ENCODE measurements around the gene AGAP1.

Gene AGAP1

GRCh38 chr2:236172255-236173035, 678.6 kb downstream of the AGAP1 start:
- no peak for DNase-seq (ENCODE audit: low read depth)

GRCh38 chr2:236173036-236173728, 679.3 kb downstream of the AGAP1 start:
- DNase-seq (ENCODE audit: low read depth): no peak

- no peak for DNase-seq (ENCODE audit: low read depth)
These were observed 680.1 kb downstream of the AGAP1 start for GRCh38 chr2:236173729-236174607.

- no peak for DNase-seq (ENCODE audit: low read depth)
These were observed 681.8 kb downstream of the AGAP1 start for GRCh38 chr2:236175548-236176150.

GRCh38 chr2:236176417-236176816, 682.6 kb downstream of the AGAP1 start:
- no peak for DNase-seq (ENCODE audit: low read depth)

GRCh38 chr2:236176951-236177350, 683.1 kb downstream of the AGAP1 start:
- no peak for DNase-seq (ENCODE audit: low read depth)

GRCh38 chr2:236177604-236177966, 683.7 kb downstream of the AGAP1 start:
- no peak for DNase-seq (ENCODE audit: low read depth)

- DNase-seq (ENCODE audit: low read depth): no peak
These were observed 684.4 kb downstream of the AGAP1 start for GRCh38 chr2:236177967-236178889.

GRCh38 chr2:236178890-236179235, 685.0 kb downstream of the AGAP1 start:
- DNase-seq (ENCODE audit: low read depth): no peak

GRCh38 chr2:236179236-236180075, 685.6 kb downstream of the AGAP1 start:
- DNase-seq (ENCODE audit: low read depth): no peak

- DNase-seq (ENCODE audit: low read depth): no peak
These were observed 686.4 kb downstream of the AGAP1 start for GRCh38 chr2:236180076-236180816.

GRCh38 chr2:236180831-236181453, 687.1 kb downstream of the AGAP1 start:
- no peak for DNase-seq (ENCODE audit: low read depth)

Measured in GM04504 (cell line).